H9 (cell line): Measurements from ENCODE around the gene AXL. TPM values are rescaled to one million over a fixed set of nuclear protein-coding genes. Genes with fewer than 3 reads are reported as not detected.

Experiments
- DNase-seq: peaks from one replicate; pipeline ENCODE4 v3.0.0-alpha.2; 2017
- H2AFZ ChIP-seq: one replicate; pipeline ENCODE4 v1.6.1; 2013; ENCODE audit warnings: mild to moderate bottlenecking, low read length, control low read depth, moderate library complexity
- H2AK5ac ChIP-seq: 2 replicates; pipeline ENCODE4 v1.6.1; 2013; ENCODE audit warnings: low read length, control low read depth, mixed read lengths; ENCODE audit not compliant: insufficient read length
- H2BK120ac ChIP-seq: one replicate; pipeline ENCODE4 v1.6.1; 2013; ENCODE audit warnings: low read depth, mild to moderate bottlenecking, low read length, control low read depth, inconsistent platforms; ENCODE audit not compliant: poor library complexity, severe bottlenecking
- H2BK12ac ChIP-seq: 2 replicates; pipeline ENCODE4 v1.6.1; 2013; ENCODE audit warnings: low read length, control low read depth, mixed read lengths, low read depth; ENCODE audit not compliant: insufficient read length
- H2BK15ac ChIP-seq: 2 replicates; pipeline ENCODE4 v1.6.1; 2013; ENCODE audit warnings: low read depth, low read length, control low read depth
- H2BK20ac ChIP-seq: one replicate; pipeline ENCODE4 v1.6.1; 2013; ENCODE audit warnings: low read depth, mild to moderate bottlenecking, low read length, control low read depth, inconsistent platforms; ENCODE audit not compliant: poor library complexity, severe bottlenecking
- H2BK5ac ChIP-seq: 2 replicates; pipeline ENCODE4 v1.6.1; 2013; ENCODE audit warnings: low read length, control low read depth, mixed read lengths; ENCODE audit not compliant: insufficient read length
- H3K14ac ChIP-seq: 2 replicates; pipeline ENCODE4 v1.6.1; 2013; ENCODE audit warnings: low read length, control low read depth; ENCODE audit not compliant: insufficient read depth
- H3K18ac ChIP-seq: 2 replicates; pipeline ENCODE4 v1.6.1; 2013; ENCODE audit warnings: low read depth, mild to moderate bottlenecking, mixed read lengths, low read length, control low read depth; ENCODE audit not compliant: insufficient read length
- H3K23ac ChIP-seq: 2 replicates; pipeline ENCODE4 v1.6.1; 2013; ENCODE audit warnings: low read length, control low read depth, mixed read lengths, low read depth; ENCODE audit not compliant: insufficient read length
- H3K23me2 ChIP-seq: 2 replicates; pipeline ENCODE4 v1.6.1; 2013; ENCODE audit warnings: low read depth, mild to moderate bottlenecking, mixed read lengths, low read length, control low read depth; ENCODE audit not compliant: insufficient read length, poor library complexity, severe bottlenecking
- H3K27ac ChIP-seq: 2 replicates; pipeline ENCODE4 v1.5.1; 2013; ENCODE audit warnings: low read length, control low read depth, mixed read lengths, low read depth; ENCODE audit not compliant: insufficient read length
- H3K27me3 ChIP-seq: 2 replicates; pipeline ENCODE4 v1.6.1; 2013; ENCODE audit warnings: low read length, control low read depth, inconsistent platforms; ENCODE audit not compliant: insufficient read depth
- H3K4ac ChIP-seq: 2 replicates; pipeline ENCODE4 v1.6.1; 2013; ENCODE audit warnings: low read depth, mild to moderate bottlenecking, control low read depth, inconsistent platforms, low read length, moderate library complexity
- H3K4me1 ChIP-seq: 2 replicates; pipeline ENCODE4 v1.6.1; 2013; ENCODE audit warnings: low read length, control low read depth, inconsistent platforms; ENCODE audit not compliant: insufficient read depth
- H3K4me2 ChIP-seq: 2 replicates; pipeline ENCODE4 v1.6.1; 2013; ENCODE audit warnings: low read length, control low read depth, mixed read lengths; ENCODE audit not compliant: insufficient read length, insufficient read depth
- H3K56ac ChIP-seq: 2 replicates; pipeline ENCODE4 v1.6.1; 2013; ENCODE audit warnings: low read depth, mild to moderate bottlenecking, mixed read lengths, low read length, control low read depth; ENCODE audit not compliant: insufficient read length
- H3K79me1 ChIP-seq: 2 replicates; pipeline ENCODE4 v1.6.1; 2013; ENCODE audit warnings: low read depth, mild to moderate bottlenecking, moderate library complexity, low read length, control low read depth, inconsistent platforms; ENCODE audit not compliant: insufficient read depth, poor library complexity, severe bottlenecking
- H3K79me2 ChIP-seq: 2 replicates; pipeline ENCODE4 v1.6.1; 2013; ENCODE audit warnings: low read length, control low read depth, inconsistent platforms; ENCODE audit not compliant: insufficient read depth
- H3K9ac ChIP-seq: 2 replicates; pipeline ENCODE4 v1.6.1; 2013; ENCODE audit warnings: low read length, control low read depth, mixed read lengths; ENCODE audit not compliant: insufficient read length; ENCODE audit errors: extremely low read depth
- H3K9me3 ChIP-seq: one replicate; pipeline ENCODE4 v1.6.1; 2013; ENCODE audit warnings: low read depth, low read length, inconsistent platforms; ENCODE audit not compliant: control insufficient read depth
- H3T11ph ChIP-seq: one replicate; pipeline ENCODE4 v1.6.1; 2013; ENCODE audit warnings: mild to moderate bottlenecking, low read length, control low read depth, inconsistent platforms
- H4K20me1 ChIP-seq: one replicate; pipeline ENCODE4 v1.6.1; 2013; ENCODE audit not compliant: control insufficient read depth, insufficient read length, insufficient read depth
- H4K5ac ChIP-seq: 2 replicates; pipeline ENCODE4 v1.6.1; 2013; ENCODE audit warnings: low read depth, mild to moderate bottlenecking, mixed read lengths, low read length, control low read depth; ENCODE audit not compliant: insufficient read length
- H4K8ac ChIP-seq: replicated peaks from 2 replicates; pipeline ENCODE4 v1.6.1; 2013; ENCODE audit warnings: low read length, control low read depth, mixed read lengths, low read depth; ENCODE audit not compliant: insufficient read length
- H4K91ac ChIP-seq: 2 replicates; pipeline ENCODE4 v1.6.1; 2013; ENCODE audit warnings: low read depth, mild to moderate bottlenecking, moderate library complexity, mixed read lengths, low read length, control low read depth; ENCODE audit not compliant: insufficient read length
- H3K27ac Mint-ChIP-seq, 3 experiments: 2 replicates in 2 of 3; 3 replicates in 1 of 3; pipeline ENCODE4 v1.8.0; 2020 to 2021; ENCODE audit warnings: mixed read lengths in 3 of 3, mild to moderate bottlenecking in 1 of 3, moderate library complexity in 1 of 3
- H3K27me3 Mint-ChIP-seq: 2 replicates; pipeline ENCODE4 v1.8.0; 2021; ENCODE audit warnings: low read depth, mild to moderate bottlenecking, moderate library complexity, mixed read lengths
- H3K36me3 Mint-ChIP-seq, 3 experiments: 2 replicates in 2 of 3; 3 replicates in 1 of 3; pipeline ENCODE4 v1.8.0; 2020 to 2021; ENCODE audit warnings: low read depth in 3 of 3, mixed read lengths in 3 of 3; ENCODE audit not compliant: insufficient read depth in 1 of 3
- H3K4me1 Mint-ChIP-seq, 2 experiments: 2 replicates each; pipeline ENCODE4 v1.8.0; 2020; ENCODE audit warnings: mixed read lengths in 2 of 2
- H3K4me3 Mint-ChIP-seq, 2 experiments: 2 replicates in 1 of 2; 3 replicates in 1 of 2; pipeline ENCODE4 v1.8.0; 2020 to 2021; ENCODE audit warnings: mild to moderate bottlenecking in 2 of 2, mixed read lengths in 2 of 2, moderate library complexity in 1 of 2
- H3K9me3 Mint-ChIP-seq, 2 experiments: 2 replicates in 1 of 2; 3 replicates in 1 of 2; pipeline ENCODE4 v1.8.0; 2020; ENCODE audit warnings: mild to moderate bottlenecking in 2 of 2, mixed read lengths in 2 of 2, moderate library complexity in 1 of 2
- WGBS: extraction: QIAGEN DNeasy Blood & Tissue Kit; methylation state at CpG from one replicate; pipeline ENCODE4 v1.1.7; 2013; ENCODE audit warnings: missing lambda C conversion rate, low lambda C conversion rate, mixed read lengths; ENCODE audit not compliant: insufficient read length; ENCODE audit errors: extremely low coverage; 5-methylcytosine and 5-hydroxymethylcytosine counted together
- total RNA-seq: library from RNA; stranded (reverse); gene quantifications from 2 replicates; pipeline ENCODE4 v1.2.1, GENCODE V29; 2021
- TF ChIP-seq, protein P1 (sequence below): fragments of 200-600 bp; sonication (generic); conservative IDR thresholded peaks from 3 replicates; pipeline ENCODE4 v1.8.0; 2021; ENCODE audit warnings: antibody characterized with exemption, mild to moderate bottlenecking

Gene AXL
- total RNA-seq, 1 experiment from 2014 or later: 29.4 TPM

DNA sequence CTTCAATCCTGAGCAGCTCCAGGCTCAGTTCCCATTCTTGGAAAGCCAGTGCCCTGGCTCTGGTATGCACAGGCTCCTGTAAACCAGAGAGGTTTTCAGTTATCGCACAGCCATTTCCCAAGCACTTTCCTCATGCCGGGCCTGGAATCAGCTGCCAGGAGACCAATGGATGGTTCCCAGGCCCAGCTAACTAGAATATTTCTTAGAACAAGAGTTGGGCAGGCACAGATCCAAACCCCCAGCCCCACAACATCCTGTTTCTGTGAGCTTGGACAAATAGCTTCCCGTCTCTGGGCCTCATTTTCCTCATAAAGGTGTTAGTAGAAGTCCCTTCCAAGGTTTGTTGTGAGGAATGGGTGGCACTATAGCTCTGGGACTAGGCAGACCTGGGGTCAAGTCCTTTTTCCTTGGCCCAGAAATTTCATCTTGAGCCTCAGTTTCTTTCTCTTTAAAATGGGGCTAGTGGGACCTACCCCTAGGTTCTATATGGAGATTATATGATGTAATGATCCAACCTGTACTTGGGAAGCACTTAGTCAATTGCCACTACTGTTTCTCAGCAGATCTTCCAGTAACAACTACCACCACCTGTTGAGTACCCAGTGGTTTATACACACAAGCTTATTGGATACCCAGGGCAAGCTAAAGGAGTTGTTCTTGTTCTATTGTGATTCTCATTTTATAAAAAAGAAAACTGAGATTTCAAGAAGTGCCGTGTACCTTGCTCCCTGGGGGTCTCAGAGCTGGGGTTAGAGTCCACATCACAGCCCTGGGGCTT is 85.9 kb downstream of the AXL start:
- Mint-ChIP-seq H3K4me3 (no peak overlapping the region), H3K36me3 (peaks cover 63 to 80% (median 75%) of the 10 kb centered on the region in 3 experiments), H3K27ac (no peak overlapping the region), H3K4me1 (peaks cover 14 to 19% of the 10 kb centered on the region in 2 experiments), H3K27me3 (no peaks in the 10 kb centered on the region), H3K9me3 (no peaks in the 10 kb centered on the region; a peak in 1 of 5 replicates)
- Histone ChIP-seq H2BK120ac (no peak overlapping the region), H3K79me1 (no peaks in the 10 kb centered on the region), H3K27ac (no peak overlapping the region), H2BK12ac (no peak overlapping the region), H3K4ac (no peak overlapping the region), H3K4me2 (no peak overlapping the region), H4K91ac (no peak overlapping the region), H3K9me3 (no peaks in the 10 kb centered on the region), H2BK15ac (no peak overlapping the region), H3K79me2 (no peaks in the 10 kb centered on the region), H3K56ac (no peak overlapping the region), H3K18ac (no peak overlapping the region), H3K23me2 (peaks cover 6% of the 10 kb centered on the region), H4K8ac (no peak overlapping the region), H3T11ph (no peak overlapping the region), H2AFZ (no peak overlapping the region), H3K9ac (no peak overlapping the region), H2AK5ac (no peak overlapping the region), H4K20me1 (peaks cover 2% of the 10 kb centered on the region), H3K27me3 (no peaks in the 10 kb centered on the region), H3K23ac (no peak overlapping the region), H4K5ac (no peak overlapping the region), H3K4me1 (no peaks in the 10 kb centered on the region), H3K14ac (no peak overlapping the region), H2BK20ac (no peak overlapping the region), H2BK5ac (no peak overlapping the region)
- TF ChIP-seq, protein P1, sequence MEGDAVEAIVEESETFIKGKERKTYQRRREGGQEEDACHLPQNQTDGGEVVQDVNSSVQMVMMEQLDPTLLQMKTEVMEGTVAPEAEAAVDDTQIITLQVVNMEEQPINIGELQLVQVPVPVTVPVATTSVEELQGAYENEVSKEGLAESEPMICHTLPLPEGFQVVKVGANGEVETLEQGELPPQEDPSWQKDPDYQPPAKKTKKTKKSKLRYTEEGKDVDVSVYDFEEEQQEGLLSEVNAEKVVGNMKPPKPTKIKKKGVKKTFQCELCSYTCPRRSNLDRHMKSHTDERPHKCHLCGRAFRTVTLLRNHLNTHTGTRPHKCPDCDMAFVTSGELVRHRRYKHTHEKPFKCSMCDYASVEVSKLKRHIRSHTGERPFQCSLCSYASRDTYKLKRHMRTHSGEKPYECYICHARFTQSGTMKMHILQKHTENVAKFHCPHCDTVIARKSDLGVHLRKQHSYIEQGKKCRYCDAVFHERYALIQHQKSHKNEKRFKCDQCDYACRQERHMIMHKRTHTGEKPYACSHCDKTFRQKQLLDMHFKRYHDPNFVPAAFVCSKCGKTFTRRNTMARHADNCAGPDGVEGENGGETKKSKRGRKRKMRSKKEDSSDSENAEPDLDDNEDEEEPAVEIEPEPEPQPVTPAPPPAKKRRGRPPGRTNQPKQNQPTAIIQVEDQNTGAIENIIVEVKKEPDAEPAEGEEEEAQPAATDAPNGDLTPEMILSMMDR: no peak
- WGBS: no CpG with 5 or more reads among the region's 4 CpGs
- DNase-seq: no peak
